Heart right ventricle (tissue), 16 donors: Measurements from ENCODE around the gene RYR3. TPM values are rescaled to one million over a fixed set of nuclear protein-coding genes. Genes with fewer than 3 reads are reported as not detected.

Source experiments
- ATAC-seq, 8 donors: fragments of 200-7000 bp; cut with Tn5 transposase; one replicate each; pipeline ENCODE4 v1.9.1; 2020; ENCODE audit warnings: mild to moderate bottlenecking in 8 of 8, moderate library complexity in 8 of 8, moderate number of reproducible peaks in 1 of 8
- DNase-seq, 2 donors: peaks; one replicate each; pipeline ENCODE4 v3.0.0-alpha.2; 2020
- H3K27ac ChIP-seq, 10 donors: fragments of 200-600 bp; sonication (generic) in 2 of 10; one replicate each; pipeline versions ENCODE4 v1.5.0 to v1.8.0; 2020 to 2022; ENCODE audit warnings: mild to moderate bottlenecking in 3 of 10
- H3K27me3 ChIP-seq, 7 donors: fragments of 200-600 bp; one replicate each; pipeline ENCODE4 v1.8.0; 2021 to 2022; ENCODE audit warnings: mild to moderate bottlenecking in 2 of 7
- H3K36me3 ChIP-seq, 9 donors: fragments of 200-600 bp; sonication (generic) in 1 of 9; one replicate each; pipeline versions ENCODE4 v1.5.0 to v1.8.0; 2020 to 2022; ENCODE audit warnings: mild to moderate bottlenecking in 2 of 9
- H3K4me1 ChIP-seq, 9 donors: fragments of 200-600 bp; sonication (generic) in 1 of 9; one replicate each; pipeline versions ENCODE4 v1.5.0 to v1.8.0; 2020 to 2022; ENCODE audit warnings: mild to moderate bottlenecking in 4 of 9
- H3K4me3 ChIP-seq, 10 donors: fragments of 200-600 bp; sonication (generic) in 2 of 10; one replicate each; pipeline versions ENCODE4 v1.5.0 to v1.8.0; 2020 to 2022; ENCODE audit warnings: mild to moderate bottlenecking in 7 of 10, moderate library complexity in 2 of 10
- H3K9me3 ChIP-seq, 11 donors: fragments of 200-600 bp in 10 of 11; sonication (generic) in 2 of 11; one replicate each; pipeline versions ENCODE4 v1.5.0 to v1.8.0; 2013 to 2022; ENCODE audit warnings: mild to moderate bottlenecking in 2 of 11, control low read depth in 1 of 11, moderate library complexity in 1 of 11
- WGBS, 2 donors: extraction: QIAGEN DNeasy Blood & Tissue Kit; methylation state at CpG; one replicate each; pipeline ENCODE4 v1.1.7; 2013; ENCODE audit warnings: inconsistent platforms in 1 of 2; 5-methylcytosine and 5-hydroxymethylcytosine counted together
- intact Hi-C, 10 donors: fragments of 100-400 bp; cut with DNase I; formaldehyde crosslinking; loops; one replicate each; pipeline versions ENCODE4 v1.11.1 to v1.14.2; 2022
- polyA plus RNA-seq, 2 donors: library from polyadenylated mRNA; stranded (reverse); fragments of 200-250 nt; gene quantifications; one replicate each; pipeline ENCODE4 v1.2.3, GENCODE V29; 2013
- total RNA-seq, 10 donors: library from RNA; stranded (reverse); fragmentation: NEBNext Ultra II Directional in 3 of 10; extraction: Animal tissue kit (Norgen Biotek cat#: 25700) in 3 of 10; gene quantifications; one replicate each; pipeline versions ENCODE4 v1.2.1 to v1.2.4, GENCODE V29; 2021 to 2023
- TF ChIP-seq, protein P1 (sequence below), 9 donors: fragments of 200-600 bp; sonication (generic) in 2 of 9; IDR thresholded peaks; one replicate each; pipeline versions ENCODE4 v1.5.0 to v1.8.0; 2021 to 2022; ENCODE audit warnings: antibody characterized with exemption in 9 of 9, mild to moderate bottlenecking in 5 of 9, moderate library complexity in 1 of 9
- donor health status: Arrhythmogenic right ventricular cardiomyopathy.
- donor health status: ischemic (EF 13 %, LVEDD 7.1; RV severe dilation, severe dysfunction).
- donor health status: healthy with polysubstance abuse.
- donor health status: DM: no; HTN: yes; CAD: no.
- donor health status: DM: no; HTN: no; CAD: no.
- donor health status: ischemic (EF 25% LVEDD 6.9; RV normal size, moderate dysfunction).
- donor health status: ischemic (EF 25% LVEDD 5.7; RV mildly dilated, moderate dysfunction).
- donor health status: healthy.
- donor health status: DM: yes; HTN: yes; CAD: no.
- donor health status: Ischemic cardiomyopathy.
- donor health status: ischemic (EF 35%, LVEDD 5.7; RV mildly dilated, moderate dysfunction).
- donor health status: nonischemic (EF 11% LVEDD 7.7; RV severe dilation, severe dysfunction).
- donor health status: DM: yes; HTN: yes; CAD: no.
- donor health status: PGD.
- donor health status: ischemic (EF 29% LVEDD 5.4; RV normal size, mild dysfunction).
- donor health status: nonischemic (EF 23%, LVEDD 6.1; RV moderate dilation, normal function).

The RYR3 gene
- total and polyA plus RNA-seq, 12 donors = 0.02 to 1.00 (median 0.13) TPM; not detected in 2

DNA sequence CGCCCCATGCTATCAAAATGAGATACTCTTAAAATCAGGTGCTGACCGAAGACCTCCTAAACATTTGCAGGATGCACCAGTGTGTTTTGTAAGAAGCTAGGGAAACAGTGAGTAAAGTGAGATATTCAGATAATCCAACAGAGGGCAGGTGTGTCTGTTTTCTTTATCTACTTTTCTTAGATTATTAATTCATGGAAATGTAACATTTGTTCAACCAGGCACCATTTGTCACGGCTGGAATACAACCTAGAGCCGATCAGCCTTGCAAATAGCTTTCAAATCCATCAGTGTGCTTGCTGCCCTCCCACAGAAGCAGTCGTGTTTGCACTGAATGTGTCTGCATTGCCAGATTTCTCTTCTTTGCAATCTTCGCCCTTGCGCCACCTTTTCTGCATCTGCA, 455.6 kb downstream of the RYR3 start:
- H3K4me1 ChIP-seq = no peaks in the 10 kb centered on the region
- no peaks in the 10 kb centered on the region for H3K36me3 ChIP-seq
- DNase-seq (no peak), ATAC-seq (no peak)
- no peaks in the 10 kb centered on the region for H3K9me3 ChIP-seq
- intact Hi-C loops = loop anchor here in 1 of 10 donors (5.0 kb wide), 1 partner anchor 46 kb away; no protein-coding TSS in a partner anchor
- TF ChIP-seq, protein P1, sequence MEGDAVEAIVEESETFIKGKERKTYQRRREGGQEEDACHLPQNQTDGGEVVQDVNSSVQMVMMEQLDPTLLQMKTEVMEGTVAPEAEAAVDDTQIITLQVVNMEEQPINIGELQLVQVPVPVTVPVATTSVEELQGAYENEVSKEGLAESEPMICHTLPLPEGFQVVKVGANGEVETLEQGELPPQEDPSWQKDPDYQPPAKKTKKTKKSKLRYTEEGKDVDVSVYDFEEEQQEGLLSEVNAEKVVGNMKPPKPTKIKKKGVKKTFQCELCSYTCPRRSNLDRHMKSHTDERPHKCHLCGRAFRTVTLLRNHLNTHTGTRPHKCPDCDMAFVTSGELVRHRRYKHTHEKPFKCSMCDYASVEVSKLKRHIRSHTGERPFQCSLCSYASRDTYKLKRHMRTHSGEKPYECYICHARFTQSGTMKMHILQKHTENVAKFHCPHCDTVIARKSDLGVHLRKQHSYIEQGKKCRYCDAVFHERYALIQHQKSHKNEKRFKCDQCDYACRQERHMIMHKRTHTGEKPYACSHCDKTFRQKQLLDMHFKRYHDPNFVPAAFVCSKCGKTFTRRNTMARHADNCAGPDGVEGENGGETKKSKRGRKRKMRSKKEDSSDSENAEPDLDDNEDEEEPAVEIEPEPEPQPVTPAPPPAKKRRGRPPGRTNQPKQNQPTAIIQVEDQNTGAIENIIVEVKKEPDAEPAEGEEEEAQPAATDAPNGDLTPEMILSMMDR (IDR thresholded peaks at IDR 0.05) = no peak
- H3K4me3 ChIP-seq = no peak overlapping the region
- peaks cover 0 to 4% (median 0%) of the 10 kb centered on the region in 7 donors for H3K27me3 ChIP-seq
- H3K27ac ChIP-seq = no peak overlapping the region
- WGBS, 2 donors = 65 to 71% methylated on average over 7 of the region's 7 CpGs

DNA sequence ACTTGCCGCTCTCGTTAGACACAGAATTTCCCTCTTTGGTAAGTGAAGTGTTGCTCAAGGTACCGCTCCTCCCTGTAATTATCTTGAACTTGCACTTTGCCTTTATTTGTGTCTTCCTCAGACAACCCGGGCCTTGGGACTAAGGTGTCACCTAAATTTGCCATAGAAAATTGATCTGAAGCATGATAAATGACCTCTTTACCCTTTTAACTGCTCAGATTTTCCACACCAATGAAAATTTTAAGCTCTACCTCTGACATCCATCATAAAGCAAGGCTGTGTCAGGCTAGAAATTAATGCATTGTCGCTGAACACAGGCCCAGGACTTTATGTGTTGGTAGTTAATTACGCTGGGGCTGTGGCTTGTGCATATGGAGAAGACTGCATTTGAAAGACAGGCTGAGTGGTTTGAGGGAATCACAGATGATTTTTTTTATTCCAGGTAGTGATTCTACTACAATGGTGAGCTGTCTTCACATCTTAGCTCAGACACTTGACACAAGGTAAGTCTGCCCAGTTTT, 458.0 kb downstream of the RYR3 start:
- 87 to 88% methylated on average over 6 of the region's 6 CpGs for WGBS, 2 donors
- ATAC-seq (no peak), DNase-seq (no peak)
- Histone ChIP-seq H3K27me3 (no peaks in the 10 kb centered on the region), H3K36me3 (no peaks in the 10 kb centered on the region), H3K4me3 (no peak overlapping the region), H3K4me1 (no peaks in the 10 kb centered on the region), H3K27ac (no peak overlapping the region), H3K9me3 (no peaks in the 10 kb centered on the region)
- TF ChIP-seq, protein P1 (IDR thresholded peaks at IDR 0.05) = no peak
- intact Hi-C loops = loop anchor here in 1 of 10 donors (5.0 kb wide), 1 partner anchor 44 kb away; no protein-coding TSS in a partner anchor

DNA sequence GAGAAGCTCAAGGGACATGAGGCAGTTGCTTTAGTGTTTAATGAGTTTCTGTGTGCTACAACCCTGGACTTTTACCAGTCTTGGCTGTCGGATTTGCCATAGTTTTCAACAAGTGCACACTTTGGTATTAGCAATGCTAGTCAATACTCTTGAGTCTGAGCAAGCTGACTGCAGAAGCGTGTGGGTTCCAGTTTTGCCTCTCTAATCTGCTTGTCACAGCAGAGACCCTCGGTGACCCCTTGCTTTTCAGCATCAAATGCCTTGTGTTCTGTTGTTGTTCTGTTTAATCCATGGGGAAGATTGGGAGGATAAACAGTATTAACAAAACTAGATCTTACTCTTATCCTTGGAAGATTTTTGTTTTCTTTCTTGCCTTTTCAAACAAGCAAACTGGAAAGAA, 463.2 kb downstream of the RYR3 start:
- H3K9me3 ChIP-seq = no peaks in the 10 kb centered on the region
- no peak for DNase-seq
- intact Hi-C loops = no loop called here
- 50 to 67% methylated on average over 3 of the region's 3 CpGs for WGBS, 2 donors
- H3K4me1 ChIP-seq = no peaks in the 10 kb centered on the region
- H3K36me3 ChIP-seq = no peaks in the 10 kb centered on the region
- H3K27me3 ChIP-seq = peaks cover 0 to 8% (median 0%) of the 10 kb centered on the region in 7 donors
- H3K27ac ChIP-seq = no peak overlapping the region
- ATAC-seq = no peak
- no peak overlapping the region for H3K4me3 ChIP-seq
- TF ChIP-seq, protein P1 (IDR thresholded peaks at IDR 0.05) = no peak

DNA sequence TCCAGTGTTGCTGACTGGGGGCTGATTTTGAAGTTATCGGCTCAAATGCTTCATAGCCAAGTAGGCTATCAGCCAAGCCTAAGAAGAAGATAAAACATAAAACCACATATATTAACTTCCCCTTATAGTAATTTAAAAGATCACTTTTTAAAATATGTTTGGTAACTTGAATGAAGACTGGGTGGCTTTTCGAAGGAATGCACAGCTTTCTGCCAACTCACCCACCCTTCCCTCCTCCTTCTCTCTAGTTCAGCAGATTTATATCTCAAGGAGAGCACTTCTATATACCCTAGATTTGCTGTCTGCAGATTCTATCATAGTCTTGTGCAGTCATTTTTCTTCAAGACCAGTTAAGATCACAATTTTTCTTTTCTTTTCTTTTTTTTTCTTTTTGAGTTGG, 468.1 kb downstream of the RYR3 start:
- H3K4me3 ChIP-seq = no peak overlapping the region
- TF ChIP-seq, protein P1 (IDR thresholded peaks at IDR 0.05) = no peak
- H3K9me3 ChIP-seq = no peaks in the 10 kb centered on the region
- no peak for ATAC-seq
- DNase-seq = no peak
- 68 to 75% methylated on average over 2 of the region's 2 CpGs for WGBS, 2 donors
- peaks cover 0 to 9% (median 0%) of the 10 kb centered on the region in 7 donors for H3K27me3 ChIP-seq
- intact Hi-C loops = no loop called here
- H3K36me3 ChIP-seq = no peaks in the 10 kb centered on the region
- H3K4me1 ChIP-seq = no peaks in the 10 kb centered on the region
- no peak overlapping the region for H3K27ac ChIP-seq
